Natural killer cell (primary cell): ENCODE measurements around the gene PSMB2. TPM values are rescaled to one million over a fixed set of nuclear protein-coding genes. Genes with fewer than 3 reads are reported as not detected.
"Not testable (repeated sequence)": the region's sequence is repeated elsewhere in the genome, so short reads cannot be mapped to it uniquely, and the experiment has no call there.

Experiments used
- ATAC-seq, 3 donors: fragments of 150-1000 bp in 2 of 3; fragments of 200-7000 bp in 1 of 3; cut with Tn5 transposase; 1 replicate in 1 of 3; 2 replicates in 2 of 3; pipeline ENCODE4 v1.10.0; 2021; ENCODE audit warnings: mild to moderate bottlenecking in 2 of 3, moderate library complexity in 2 of 3
- DNase-seq, 2 donors: peaks; one replicate each; pipeline versions ENCODE4 v3.0.0 to v3.0.0-alpha.2; 2013 to 2021; ENCODE audit warnings: mixed read lengths in 1 of 2
- H3K27ac ChIP-seq: one replicate; pipeline ENCODE4 v1.5.1; 2013; ENCODE audit warnings: mild to moderate bottlenecking, low read length
- H3K27me3 ChIP-seq: one replicate; pipeline ENCODE4 v1.6.1; 2013; ENCODE audit warnings: low read length; ENCODE audit not compliant: control insufficient read depth, insufficient read depth
- H3K36me3 ChIP-seq: one replicate; pipeline ENCODE4 v1.6.1; 2013; ENCODE audit warnings: low read length; ENCODE audit not compliant: control insufficient read depth, insufficient read depth
- H3K4me1 ChIP-seq: one replicate; pipeline ENCODE4 v1.6.1; 2013; ENCODE audit warnings: low read length; ENCODE audit not compliant: control insufficient read depth, insufficient read depth
- H3K4me3 ChIP-seq: one replicate; pipeline ENCODE4 v1.5.1; 2013; ENCODE audit warnings: low read length
- H3K9me3 ChIP-seq: one replicate; pipeline ENCODE4 v1.6.1; 2013; ENCODE audit warnings: low read length; ENCODE audit not compliant: control insufficient read depth, insufficient read depth
- H3K27ac Mint-ChIP-seq, 2 donors: one replicate each; pipeline ENCODE4 v1.8.0; 2022; ENCODE audit warnings: mild to moderate bottlenecking in 2 of 2, mixed read lengths in 2 of 2, moderate library complexity in 1 of 2
- H3K27me3 Mint-ChIP-seq, 2 donors: one replicate each; pipeline ENCODE4 v1.8.0; 2022; ENCODE audit warnings: low read depth in 2 of 2, mixed read lengths in 2 of 2
- H3K36me3 Mint-ChIP-seq: one replicate; pipeline ENCODE4 v1.8.0; 2022; ENCODE audit warnings: mixed read lengths
- H3K4me1 Mint-ChIP-seq, 2 donors: one replicate each; pipeline ENCODE4 v1.8.0; 2022; ENCODE audit warnings: mixed read lengths in 2 of 2
- H3K4me3 Mint-ChIP-seq: one replicate; pipeline ENCODE4 v1.8.0; 2022; ENCODE audit warnings: mild to moderate bottlenecking, moderate library complexity, mixed read lengths
- H3K9me3 Mint-ChIP-seq, 2 donors: one replicate each; pipeline ENCODE4 v1.8.0; 2022; ENCODE audit warnings: mixed read lengths in 2 of 2
- WGBS: methylation state at CpG from one replicate; pipeline ENCODE4 v1.1.7; 2013; ENCODE audit warnings: missing lambda C conversion rate; ENCODE audit not compliant: insufficient coverage; 5-methylcytosine and 5-hydroxymethylcytosine counted together
- intact Hi-C: fragments of 100-400 bp; cut with micrococcal nuclease; formaldehyde crosslinking; loops from one replicate; pipeline ENCODE4 v1.14.2; 2022
- total RNA-seq, 4 donors: library from RNA; stranded (reverse); fragments of 120-200 nt in 1 of 4; gene quantifications; one replicate each; pipeline versions ENCODE4 v1.2.3 to v1.2.4, GENCODE V29; 2013 to 2022
- TF ChIP-seq, protein P1 (sequence below): fragments of 200-600 bp; IDR thresholded peaks from one replicate; pipeline ENCODE4 v1.8.0; 2022; ENCODE audit warnings: antibody characterized with exemption

The PSMB2 gene
- total RNA-seq = 10 to 100 TPM; 37.0 to 45.0 (median 37.3) TPM
- 19.0 TPM for total RNA-seq (2013)

- Mint-ChIP-seq H3K27me3 (peaks cover 12 to 25% of the 10 kb centered on the region in 2 donors), H3K4me1 (peaks cover 33 to 34% of the 10 kb centered on the region in 2 donors), H3K36me3 (peaks cover 6% of the 10 kb centered on the region), H3K4me3 (peak within 1 kb of the TSS; percentile 100), H3K27ac (peak within 1 kb of the TSS; percentile 99 to 100), H3K9me3 (no peaks in the 10 kb centered on the region)
- under 1% methylated on average over 39 of the region's 43 CpGs for WGBS
- Histone ChIP-seq H3K4me1 (peaks cover 12% of the 10 kb centered on the region), H3K9me3 (no peaks in the 10 kb centered on the region), H3K27me3 (peaks cover under 1% of the 10 kb centered on the region), H3K36me3 (no peaks in the 10 kb centered on the region), H3K27ac (peak within 1 kb of the TSS; percentile 81), H3K4me3 (peak within 1 kb of the TSS; percentile 92)
- DNase-seq = peak; percentile 97 to 98
- ATAC-seq = peak; percentile 94
- intact Hi-C loops = loop anchor here (1.0 to 5.0 kb wide), 2 partner anchors 74 kb away; no protein-coding TSS in a partner anchor
- TF ChIP-seq, protein P1, sequence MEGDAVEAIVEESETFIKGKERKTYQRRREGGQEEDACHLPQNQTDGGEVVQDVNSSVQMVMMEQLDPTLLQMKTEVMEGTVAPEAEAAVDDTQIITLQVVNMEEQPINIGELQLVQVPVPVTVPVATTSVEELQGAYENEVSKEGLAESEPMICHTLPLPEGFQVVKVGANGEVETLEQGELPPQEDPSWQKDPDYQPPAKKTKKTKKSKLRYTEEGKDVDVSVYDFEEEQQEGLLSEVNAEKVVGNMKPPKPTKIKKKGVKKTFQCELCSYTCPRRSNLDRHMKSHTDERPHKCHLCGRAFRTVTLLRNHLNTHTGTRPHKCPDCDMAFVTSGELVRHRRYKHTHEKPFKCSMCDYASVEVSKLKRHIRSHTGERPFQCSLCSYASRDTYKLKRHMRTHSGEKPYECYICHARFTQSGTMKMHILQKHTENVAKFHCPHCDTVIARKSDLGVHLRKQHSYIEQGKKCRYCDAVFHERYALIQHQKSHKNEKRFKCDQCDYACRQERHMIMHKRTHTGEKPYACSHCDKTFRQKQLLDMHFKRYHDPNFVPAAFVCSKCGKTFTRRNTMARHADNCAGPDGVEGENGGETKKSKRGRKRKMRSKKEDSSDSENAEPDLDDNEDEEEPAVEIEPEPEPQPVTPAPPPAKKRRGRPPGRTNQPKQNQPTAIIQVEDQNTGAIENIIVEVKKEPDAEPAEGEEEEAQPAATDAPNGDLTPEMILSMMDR = no peak
Observed at GRCh38 chr1:35641233-35641866, at the start of gene PSMB2. PSMB2 (minus strand) TSS chr1:35641526; CDS start chr1:35641432, 94 bp downstream.

- H3K27ac ChIP-seq = no peak overlapping the region
- H3K36me3 ChIP-seq = no peaks in the 10 kb centered on the region
- H3K4me1 ChIP-seq = no peaks in the 10 kb centered on the region
- no peaks in the 10 kb centered on the region for H3K36me3 Mint-ChIP-seq
- DNase-seq (no peak), ATAC-seq (no peak)
- WGBS = 63% methylated on average over 8 of the region's 9 CpGs
- H3K27me3 Mint-ChIP-seq = peaks cover 11 to 17% of the 10 kb centered on the region in 2 donors
- H3K27me3 ChIP-seq = no peaks in the 10 kb centered on the region
- no peak overlapping the region for H3K4me3 ChIP-seq
- no peaks in the 10 kb centered on the region for H3K4me1 Mint-ChIP-seq
- no peak overlapping the region for H3K4me3 Mint-ChIP-seq
- H3K9me3 Mint-ChIP-seq = no peaks in the 10 kb centered on the region
- intact Hi-C loops = no loop called here
- no peaks in the 10 kb centered on the region for H3K9me3 ChIP-seq
- TF ChIP-seq, protein P1 = no peak
- no peak overlapping the region for H3K27ac Mint-ChIP-seq
Observed at GRCh38 chr1:35691080-35691479, 49.8 kb upstream of the PSMB2 start.

DNA sequence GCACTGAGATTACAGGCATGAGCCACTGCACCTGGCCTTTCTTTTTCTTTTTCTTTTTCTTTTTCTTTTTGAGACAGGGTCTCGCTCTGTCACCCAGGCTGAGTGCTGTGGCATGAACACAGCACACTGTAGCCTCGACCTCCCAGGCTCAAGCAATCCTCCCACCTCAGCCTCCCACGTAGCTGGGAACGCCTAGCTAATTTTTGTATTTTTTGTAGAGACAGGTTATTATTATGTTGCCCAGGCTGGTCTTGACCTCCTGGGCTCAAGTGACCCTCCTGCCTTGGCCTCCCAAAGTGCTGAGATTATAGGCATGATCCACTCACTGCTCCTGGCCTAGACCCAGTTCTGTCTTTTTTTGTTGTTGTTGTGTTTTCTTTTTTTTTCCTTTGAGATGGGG is 48.8 kb upstream of the PSMB2 start:
- H3K27ac ChIP-seq, H3K4me3 Mint-ChIP-seq, ATAC-seq, H3K4me1 Mint-ChIP-seq, H3K36me3 ChIP-seq, H3K9me3 ChIP-seq, H3K36me3 Mint-ChIP-seq, intact Hi-C loops, DNase-seq, H3K27ac Mint-ChIP-seq, H3K4me1 ChIP-seq, H3K4me3 ChIP-seq, H3K9me3 Mint-ChIP-seq, H3K27me3 ChIP-seq: not testable (repeated sequence)
- 91% methylated on average over 3 of the region's 4 CpGs for WGBS
- peaks cover 14 to 17% of the 10 kb centered on the region in 2 donors for H3K27me3 Mint-ChIP-seq

DNA sequence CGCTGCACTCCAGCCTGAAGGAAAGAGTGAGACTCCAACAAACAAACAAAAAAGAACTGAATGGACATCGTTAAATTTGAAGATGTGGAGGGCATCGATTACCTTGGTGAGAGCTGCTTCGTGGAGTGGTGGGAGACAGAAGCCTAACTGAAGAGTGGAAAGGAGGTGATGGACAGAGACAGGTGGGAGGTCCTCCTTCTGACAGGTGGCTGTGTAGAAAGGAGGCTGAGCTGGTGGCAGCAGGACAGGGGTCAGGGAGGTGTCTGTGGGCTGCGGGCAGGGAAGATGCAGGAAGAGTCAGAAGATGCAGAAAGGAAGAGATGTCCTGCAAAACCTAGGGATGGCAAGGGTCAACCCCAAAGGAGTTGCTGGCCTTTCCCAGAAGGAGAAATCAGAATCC is 46.8 kb upstream of the PSMB2 start:
- DNase-seq = no peak
- Mint-ChIP-seq H3K4me1 (no peaks in the 10 kb centered on the region), H3K27ac (no peak overlapping the region), H3K27me3 (peaks cover 16 to 17% of the 10 kb centered on the region in 2 donors), H3K36me3 (no peaks in the 10 kb centered on the region), H3K4me3 (no peak overlapping the region), H3K9me3 (no peaks in the 10 kb centered on the region)
- ATAC-seq = no peak
- WGBS = 93% methylated on average over 5 of the region's 5 CpGs
- Histone ChIP-seq H3K4me3 (no peak overlapping the region), H3K36me3 (no peaks in the 10 kb centered on the region), H3K9me3 (no peaks in the 10 kb centered on the region), H3K4me1 (no peaks in the 10 kb centered on the region), H3K27ac (no peak overlapping the region), H3K27me3 (peaks cover 4% of the 10 kb centered on the region)
- intact Hi-C loops = no loop called here
- TF ChIP-seq, protein P1 = no peak
